OCI-LY1 (cell line): ENCODE results near the gene PTPRR.

Experiments used
- H2AFZ ChIP-seq: fragments of 200-600 bp; sonication (generic), shearing (Covaris generic); 2 replicates; pipeline ENCODE4 v1.6.0; 2014; ENCODE audit warnings: antibody characterized with exemption, mild to moderate bottlenecking, low read length
- H3F3A ChIP-seq: fragments of 200-600 bp; sonication (generic), shearing (Covaris generic); 2 replicates; pipeline ENCODE4 v1.6.0; 2014; ENCODE audit warnings: mild to moderate bottlenecking, antibody characterized with exemption, low read length, moderate library complexity; ENCODE audit not compliant: insufficient read depth
- H3K27ac ChIP-seq: fragments of 200-600 bp; sonication (generic); 2 replicates; pipeline ENCODE4 v1.5.1; 2014; ENCODE audit warnings: low read length, mixed run types, mild to moderate bottlenecking, low read depth; ENCODE audit not compliant: poor library complexity, severe bottlenecking
- H3K27me3 ChIP-seq: fragments of 200-600 bp; sonication (generic); 2 replicates; pipeline ENCODE4 v1.6.0; 2014; ENCODE audit warnings: antibody characterized with exemption, mild to moderate bottlenecking, low read length, moderate library complexity; ENCODE audit not compliant: insufficient read depth
- H3K36me3 ChIP-seq: fragments of 200-600 bp; sonication (generic); 2 replicates; pipeline ENCODE4 v1.6.1; 2014; ENCODE audit warnings: mild to moderate bottlenecking, antibody characterized with exemption, low read length, moderate library complexity, mixed read lengths; ENCODE audit not compliant: insufficient read depth
- H3K4me1 ChIP-seq: fragments of 200-600 bp; sonication (generic); 2 replicates; pipeline ENCODE4 v1.5.1; 2014; ENCODE audit warnings: mild to moderate bottlenecking, low read length, moderate library complexity; ENCODE audit not compliant: insufficient read depth, severe bottlenecking
- H3K4me2 ChIP-seq: fragments of 200-600 bp; sonication (generic), shearing (Covaris generic); 2 replicates; pipeline ENCODE4 v1.6.1; 2014; ENCODE audit warnings: low read length
- H3K4me3 ChIP-seq: fragments of 200-600 bp; sonication (generic); 2 replicates; pipeline ENCODE4 v1.5.1; 2014; ENCODE audit warnings: low read length, low read depth, mild to moderate bottlenecking, mixed read lengths; ENCODE audit not compliant: poor library complexity, severe bottlenecking
- H3K79me2 ChIP-seq: fragments of 200-600 bp; shearing (Covaris generic); 2 replicates; pipeline ENCODE4 v1.6.1; 2016; ENCODE audit warnings: mixed run types, low read length, mixed read lengths; ENCODE audit not compliant: insufficient read depth
- H3K9ac ChIP-seq: fragments of 200-600 bp; sonication (generic), shearing (Covaris generic); 2 replicates; pipeline ENCODE4 v1.6.1; 2014; ENCODE audit warnings: mild to moderate bottlenecking, low read length, mixed read lengths
- H3K9me2 ChIP-seq: fragments of 200-600 bp; sonication (generic), shearing (Covaris generic); 2 replicates; pipeline ENCODE4 v1.6.1; 2014; ENCODE audit warnings: low read depth, mild to moderate bottlenecking, low read length, mixed read lengths
- H3K9me3 ChIP-seq: fragments of 200-600 bp; shearing (Covaris generic); 2 replicates; pipeline ENCODE4 v1.6.1; 2014; ENCODE audit warnings: low read length, mixed read lengths
- H4K20me1 ChIP-seq: fragments of 200-600 bp; sonication (generic), shearing (Covaris generic); 2 replicates; pipeline ENCODE4 v1.6.0; 2016; ENCODE audit warnings: mild to moderate bottlenecking, low read length; ENCODE audit not compliant: insufficient read depth
- CTCF ChIP-seq: fragments of 200-600 bp; sonication (generic), shearing (Covaris generic); IDR thresholded peaks from 2 replicates; pipeline ENCODE4 v1.5.1; 2017; ENCODE audit warnings: mild to moderate bottlenecking, antibody characterized with exemption, low read length, moderate library complexity, mixed read lengths
- EZH2 ChIP-seq: fragments of 200-600 bp; sonication (generic), shearing (Covaris generic); IDR thresholded peaks from 2 replicates; pipeline ENCODE4 v1.8.0; 2017; ENCODE audit warnings: borderline replicate concordance, mixed run types, mild to moderate bottlenecking, antibody characterized with exemption, low read length, moderate library complexity, mixed read lengths

The PTPRR gene

GRCh38 chr12:70806827-70807226 lies 113.7 kb downstream of the PTPRR start:
- Histone ChIP-seq H4K20me1 (no peaks in the 10 kb centered on the region), H3K4me3 (no peak overlapping the region), H3K4me1 (no peaks in the 10 kb centered on the region), H3K27ac (no peak overlapping the region), H3K9me2 (no peaks in the 10 kb centered on the region), H3K4me2 (no peak overlapping the region), H3K36me3 (no peaks in the 10 kb centered on the region), H3K9ac (no peak overlapping the region), H3K27me3 (no peaks in the 10 kb centered on the region), H3K9me3 (no peaks in the 10 kb centered on the region), H3F3A (no peaks in the 10 kb centered on the region), H2AFZ (no peak overlapping the region), H3K79me2 (no peaks in the 10 kb centered on the region)
- TF ChIP-seq EZH2 (no peak), CTCF (no peak)

- H3K9me3 ChIP-seq = no peaks in the 10 kb centered on the region
- no peak overlapping the region for H3K4me3 ChIP-seq
- no peak overlapping the region for H3K27ac ChIP-seq
- no peaks in the 10 kb centered on the region for H3K36me3 ChIP-seq
- no peaks in the 10 kb centered on the region for H4K20me1 ChIP-seq
- no peaks in the 10 kb centered on the region for H3K4me1 ChIP-seq
- no peak overlapping the region for H2AFZ ChIP-seq
- no peak for TF ChIP-seq EZH2
- TF ChIP-seq CTCF = no peak
- H3K9me2 ChIP-seq = no peaks in the 10 kb centered on the region
- no peaks in the 10 kb centered on the region for H3K79me2 ChIP-seq
- no peak overlapping the region for H3K4me2 ChIP-seq
- H3K27me3 ChIP-seq = no peaks in the 10 kb centered on the region
- no peaks in the 10 kb centered on the region for H3F3A ChIP-seq
- H3K9ac ChIP-seq = no peak overlapping the region
Observed at GRCh38 chr12:70806043-70806442, 114.5 kb downstream of the PTPRR start.

GRCh38 chr12:70798016-70798783 lies 122.3 kb downstream of the PTPRR start:
- no peak for TF ChIP-seq CTCF
- no peak for TF ChIP-seq EZH2
- no peaks in the 10 kb centered on the region for H3K9me2 ChIP-seq
- H3K36me3 ChIP-seq = no peaks in the 10 kb centered on the region
- H3K27me3 ChIP-seq = no peaks in the 10 kb centered on the region
- H3K4me2 ChIP-seq = no peak overlapping the region
- no peaks in the 10 kb centered on the region for H3K9me3 ChIP-seq
- H3F3A ChIP-seq = no peaks in the 10 kb centered on the region
- H3K27ac ChIP-seq = no peak overlapping the region
- no peak overlapping the region for H2AFZ ChIP-seq
- no peak overlapping the region for H3K4me3 ChIP-seq
- no peaks in the 10 kb centered on the region for H4K20me1 ChIP-seq
- no peaks in the 10 kb centered on the region for H3K4me1 ChIP-seq
- no peaks in the 10 kb centered on the region for H3K79me2 ChIP-seq
- no peak overlapping the region for H3K9ac ChIP-seq
